HL-60 (cell line): ENCODE data around the gene COBLL1.

Experiments used
- DNase-seq, 2 experiments: peaks; one replicate each; pipeline ENCODE4 v3.0.0-alpha.2; 2010 to 2020; ENCODE audit warnings: low read depth in 1 of 2, low spot score in 1 of 2
- H3K27ac ChIP-seq: fragments of 250-450 bp; sonication (Bioruptor Pico); replicated peaks from 2 replicates; pipeline ENCODE4 v1.5.1; 2020; ENCODE audit warnings: mild to moderate bottlenecking, moderate library complexity
- H3K27me3 ChIP-seq: fragments of 250-450 bp; sonication (Bioruptor Pico); 2 replicates; pipeline ENCODE4 v1.5.1; 2021; ENCODE audit warnings: mild to moderate bottlenecking, moderate library complexity; ENCODE audit not compliant: insufficient read depth, poor library complexity, severe bottlenecking
- H3K4me3 ChIP-seq: replicated peaks from 2 replicates; pipeline ENCODE4 v1.5.1; 2011; ENCODE audit warnings: mild to moderate bottlenecking, control low read depth, low read length; ENCODE audit not compliant: insufficient read depth
- CTCF ChIP-seq: IDR thresholded peaks from one replicate; pipeline ENCODE4 v1.5.1; 2011; ENCODE audit warnings: low read length, control low read depth, inconsistent platforms; ENCODE audit not compliant: insufficient read depth
- GABPA ChIP-seq: IDR thresholded peaks from 2 replicates; pipeline ENCODE4 v1.6.1; 2012; ENCODE audit warnings: low read depth
- POLR2AphosphoS5 ChIP-seq: IDR thresholded peaks from 2 replicates; pipeline ENCODE4 v1.6.1; 2012; ENCODE audit warnings: low read depth
- REST ChIP-seq: IDR thresholded peaks from 2 replicates; pipeline ENCODE4 v1.6.1; 2012; ENCODE audit warnings: low read depth; ENCODE audit not compliant: insufficient replicate concordance
- SPI1 ChIP-seq: IDR thresholded peaks from 2 replicates; pipeline ENCODE4 v1.6.1; 2012; ENCODE audit warnings: low read depth, mild to moderate bottlenecking, borderline replicate concordance

Gene COBLL1

GRCh38 chr2:164879901-164880535 lies 38.4 kb upstream of the COBLL1 start:
- Histone ChIP-seq H3K27ac (no peak overlapping the region), H3K27me3 (no peaks in the 10 kb centered on the region), H3K4me3 (no peak overlapping the region)
- no peak for DNase-seq
- TF ChIP-seq POLR2AphosphoS5 (no peak), CTCF (no peak)

- DNase-seq, result no peak
- Histone ChIP-seq H3K27me3 (no peaks in the 10 kb centered on the region), H3K27ac (no peak overlapping the region), H3K4me3 (no peak overlapping the region)
- no peak for TF ChIP-seq POLR2AphosphoS5
- no peak for TF ChIP-seq SPI1
- TF ChIP-seq GABPA, result no peak
- no peak for TF ChIP-seq CTCF
- TF ChIP-seq REST, result no peak
Observed at GRCh38 chr2:164877927-164878326, 36.3 kb upstream of the COBLL1 start.

GRCh38 chr2:164877169-164877568 lies 35.5 kb upstream of the COBLL1 start:
- no peak overlapping the region for H3K27ac ChIP-seq
- DNase-seq, result no peak
- H3K27me3 ChIP-seq, result no peaks in the 10 kb centered on the region
- TF ChIP-seq REST, result no peak
- TF ChIP-seq POLR2AphosphoS5, result no peak
- H3K4me3 ChIP-seq, result no peak overlapping the region

- DNase-seq, result no peak
- Histone ChIP-seq H3K27ac (no peak overlapping the region), H3K27me3 (no peaks in the 10 kb centered on the region), H3K4me3 (no peak overlapping the region)
- TF ChIP-seq GABPA (no peak), POLR2AphosphoS5 (no peak), REST (no peak)
Observed at GRCh38 chr2:164875334-164876205, 33.9 kb upstream of the COBLL1 start.
